Activated naive CD8-positive, alpha-beta T cell treated with anti-CD3 and anti-CD28 coated beads, Interleukin-2, amount 50 U/mL, for 16 hours (primary cell): ENCODE data around the gene PLCB1.
"Not testable (repeated sequence)": the region's sequence is repeated elsewhere in the genome, so short reads cannot be mapped to it uniquely, and the experiment has no call there.

Experiments
- DNase-seq: peaks from one replicate; pipeline ENCODE4 v3.0.0-alpha.2; 2020; ENCODE audit warnings: low read depth, low spot score

The PLCB1 gene

GRCh38 chr20:8438748-8439147 lies 306.7 kb downstream of the PLCB1 start:
- DNase-seq: no peak

DNA sequence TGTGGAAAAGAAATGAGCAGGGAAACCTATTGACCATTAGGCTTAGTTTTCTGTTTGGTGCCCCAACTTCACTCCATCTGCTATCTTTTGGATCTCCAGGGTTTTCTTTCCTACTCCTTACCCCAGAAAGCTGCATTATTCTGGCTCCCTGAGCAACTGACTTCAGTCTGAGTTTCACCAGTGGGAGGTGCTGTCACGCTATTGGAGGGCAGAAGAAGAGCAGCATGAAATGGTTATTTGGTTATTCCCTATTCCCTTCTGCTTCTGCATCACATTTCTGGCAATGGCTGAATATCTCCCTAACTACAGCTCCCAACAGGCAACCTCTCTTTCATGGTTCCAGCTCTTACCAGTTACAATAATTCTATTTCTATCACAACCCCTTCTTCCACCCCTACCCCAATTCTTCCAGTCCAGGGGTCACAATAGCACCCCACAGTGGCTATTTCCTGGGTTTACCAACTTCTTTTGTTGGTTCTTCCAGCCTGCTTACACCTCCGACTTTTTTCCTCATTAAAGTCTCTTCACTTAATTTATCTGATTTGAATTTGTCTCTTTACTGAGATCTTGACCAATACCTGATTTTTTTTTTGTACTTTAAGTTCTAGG lies 311.5 kb downstream of the PLCB1 start:
- no peak for DNase-seq

DNA sequence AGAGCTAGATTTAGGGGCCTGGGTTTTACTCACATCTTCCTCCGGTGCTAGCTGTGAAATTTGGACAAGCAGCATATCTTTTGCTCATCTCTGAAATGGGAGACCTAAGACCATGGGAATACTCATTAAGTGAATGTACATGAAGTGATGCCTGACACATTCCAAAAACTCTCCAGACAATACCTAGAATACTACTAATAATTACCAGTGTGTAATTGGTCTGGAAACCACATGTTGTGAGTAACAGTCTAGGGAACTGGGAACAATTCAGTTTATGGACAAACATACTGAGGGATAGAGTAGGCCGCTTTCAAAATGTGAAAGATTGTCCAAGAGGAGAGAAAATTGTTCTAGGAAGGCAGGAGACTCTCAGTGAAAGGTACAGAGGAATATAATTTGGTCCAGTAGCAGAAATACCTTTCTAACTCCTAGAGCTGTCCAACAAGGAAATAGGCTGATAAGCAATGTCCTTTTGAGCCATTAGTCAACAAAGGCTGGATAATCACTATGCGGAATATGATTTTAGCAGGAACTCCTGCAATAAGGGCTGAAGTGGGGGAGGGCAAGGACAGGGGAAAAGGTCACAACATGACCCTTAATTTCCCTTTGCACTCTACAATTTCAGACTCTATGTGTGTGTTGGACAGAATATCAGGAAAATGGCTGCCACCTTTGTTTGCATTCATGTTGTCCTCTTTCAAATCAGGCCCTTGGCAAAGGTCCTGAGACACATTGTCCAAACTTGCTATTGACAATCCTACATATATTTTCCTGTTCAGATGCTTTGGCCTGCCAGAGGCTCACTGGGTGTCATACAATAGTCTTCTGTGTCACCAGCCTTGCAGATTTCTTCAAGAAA lies 315.4 kb downstream of the PLCB1 start:
- no peak for DNase-seq

DNA sequence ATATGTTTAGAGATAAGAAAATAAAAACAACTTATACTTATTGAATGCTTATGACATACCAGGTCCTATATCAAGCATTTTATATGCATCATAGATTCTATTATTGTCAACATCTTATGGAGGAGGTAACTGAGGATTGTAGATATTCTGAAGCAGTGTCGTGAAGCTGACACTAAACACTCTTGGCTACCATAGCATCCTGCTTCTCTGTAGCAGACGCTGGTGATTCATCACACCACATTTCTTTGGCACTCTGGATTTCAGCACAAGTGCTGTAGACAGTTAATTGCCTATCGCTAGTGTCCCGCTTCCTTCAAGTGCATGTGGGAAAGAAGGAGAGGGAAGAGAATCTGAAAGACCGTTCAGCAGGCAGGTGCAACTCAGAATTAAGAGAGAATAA lies 317.1 kb downstream of the PLCB1 start:
- no peak for DNase-seq

GRCh38 chr20:8454137-8454712 lies 322.2 kb downstream of the PLCB1 start:
- DNase-seq: no peak

GRCh38 chr20:8456765-8457164 lies 324.7 kb downstream of the PLCB1 start:
- no peak for DNase-seq

DNA sequence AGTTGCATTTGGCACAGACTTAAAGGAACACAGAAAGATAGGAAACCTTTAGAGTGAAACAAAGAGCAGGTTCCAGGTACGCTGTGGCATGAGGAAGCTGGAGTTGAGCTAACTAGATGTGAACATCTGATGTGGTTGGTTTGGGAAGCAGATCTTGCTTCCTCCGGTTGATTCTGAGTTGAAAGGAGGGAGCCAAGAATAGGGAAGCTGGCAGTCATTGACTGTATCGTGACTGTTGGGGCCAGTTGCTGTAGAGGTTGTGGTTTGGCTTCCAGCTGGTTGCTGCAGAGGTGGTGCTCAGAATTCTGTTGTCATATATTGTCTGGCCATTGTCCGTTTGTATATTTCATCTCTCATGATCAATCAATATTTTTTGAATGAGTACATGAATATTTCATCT lies 325.9 kb downstream of the PLCB1 start:
- no peak for DNase-seq

- no peak for DNase-seq
Measured at GRCh38 chr20:8461186-8461585, 329.1 kb downstream of the PLCB1 start.

DNA sequence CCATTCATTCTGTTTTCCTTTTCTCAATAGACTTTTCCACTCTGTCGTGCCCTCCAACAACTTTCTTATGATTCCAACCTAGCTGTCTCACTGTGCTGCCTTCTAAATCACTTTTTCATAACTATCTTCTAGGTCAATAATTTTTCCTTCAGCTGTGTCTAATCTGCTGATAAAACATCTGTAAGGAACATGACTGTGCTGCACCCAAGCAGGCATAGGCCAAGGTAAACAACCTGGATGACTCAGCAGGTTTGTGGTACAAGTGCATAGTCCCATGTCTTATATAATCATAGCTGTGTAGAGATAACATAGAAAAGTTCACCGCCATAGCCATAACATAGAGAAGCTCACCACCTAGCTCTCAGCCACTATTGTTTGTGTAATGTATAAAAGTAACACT lies 332.3 kb downstream of the PLCB1 start:
- DNase-seq: no peak

DNA sequence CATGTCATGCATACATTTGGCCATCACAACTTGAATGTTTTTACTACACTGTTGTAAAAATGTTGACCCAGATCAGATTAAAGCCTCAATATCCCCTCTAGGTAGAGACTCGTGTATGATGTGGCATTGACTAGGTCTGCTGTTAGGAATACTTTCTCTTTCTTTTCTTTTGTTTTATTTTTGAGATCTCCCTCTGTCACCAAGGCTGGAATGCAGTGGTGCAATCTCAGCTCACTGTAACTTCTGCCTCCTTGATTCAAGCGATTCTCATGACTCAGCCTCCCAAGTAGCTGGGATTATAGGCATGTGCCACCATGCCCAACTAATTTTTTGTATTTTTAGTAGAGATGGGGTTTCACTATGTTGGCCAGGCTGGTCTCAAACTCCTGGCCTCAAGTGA lies 334.7 kb downstream of the PLCB1 start:
- not testable (repeated sequence) for DNase-seq

- no peak for DNase-seq
Measured at GRCh38 chr20:8470156-8470555, 338.1 kb downstream of the PLCB1 start.

DNA sequence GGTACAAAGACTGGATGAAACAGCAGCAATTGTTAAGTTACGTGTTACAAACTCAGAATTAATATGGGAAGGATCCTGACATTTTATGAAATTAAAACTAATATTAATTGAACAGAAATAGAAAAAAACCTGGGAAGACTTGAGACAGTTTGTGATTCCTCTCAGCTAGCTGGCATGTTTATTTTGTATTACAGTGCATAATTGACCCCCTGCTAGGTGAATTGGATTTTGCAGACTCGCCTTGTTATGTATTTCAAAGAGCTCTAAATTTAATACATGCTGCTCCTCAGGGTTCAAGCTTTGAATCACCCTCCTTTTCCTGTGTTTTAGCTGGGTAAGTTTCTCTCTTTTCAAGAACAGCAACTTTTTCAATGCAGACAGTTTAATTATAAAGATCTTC lies 339.4 kb downstream of the PLCB1 start:
- DNase-seq: no peak

GRCh38 chr20:8473459-8473858 lies 341.4 kb downstream of the PLCB1 start:
- DNase-seq: no peak

GRCh38 chr20:8474027-8474668 lies 342.1 kb downstream of the PLCB1 start:
- no peak for DNase-seq

- DNase-seq: no peak
Measured at GRCh38 chr20:8476021-8476420, 344.0 kb downstream of the PLCB1 start.

- DNase-seq: no peak
Measured at GRCh38 chr20:8480597-8480996, 348.5 kb downstream of the PLCB1 start.

- DNase-seq: no peak
Measured at GRCh38 chr20:8487696-8488095, 355.6 kb downstream of the PLCB1 start.

- no peak for DNase-seq
Measured at GRCh38 chr20:8489094-8489883, 357.2 kb downstream of the PLCB1 start.

DNA sequence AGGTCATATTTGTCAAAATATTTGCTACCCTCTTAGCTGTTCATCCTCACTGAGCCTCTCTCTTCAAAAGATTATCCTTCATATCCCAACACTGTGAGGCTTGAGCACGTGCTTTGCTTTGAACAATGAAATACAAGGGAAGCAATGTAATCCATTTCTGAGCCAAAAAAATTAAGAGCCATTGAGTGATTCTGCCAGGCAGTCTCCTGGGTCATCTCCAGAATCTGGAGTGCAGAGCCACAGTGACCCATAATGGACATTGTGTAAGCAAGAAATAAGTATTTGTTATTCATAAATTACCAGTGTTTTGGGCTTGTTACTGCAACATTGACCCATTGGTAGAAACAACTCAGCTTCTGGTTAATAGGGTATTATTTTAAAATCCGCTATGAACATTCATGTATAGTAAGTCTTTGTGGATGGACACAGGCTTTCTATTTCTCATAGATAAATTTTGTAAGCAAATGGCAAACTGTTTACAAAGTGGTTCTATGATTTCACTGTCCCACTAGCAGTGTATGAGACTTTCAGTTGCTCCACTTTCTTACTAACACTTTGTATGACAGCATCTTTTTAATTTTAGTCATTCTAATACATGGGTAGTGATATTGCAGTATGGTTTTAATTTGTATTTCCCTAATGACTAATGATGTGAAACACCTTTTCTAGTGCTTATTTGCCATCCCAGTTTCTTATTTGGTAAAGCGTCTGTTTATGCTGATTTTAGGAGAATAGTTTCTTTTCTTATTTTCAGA lies 358.2 kb downstream of the PLCB1 start:
- no peak for DNase-seq

- DNase-seq: no peak
Measured at GRCh38 chr20:8492173-8492572, 360.1 kb downstream of the PLCB1 start.

DNA sequence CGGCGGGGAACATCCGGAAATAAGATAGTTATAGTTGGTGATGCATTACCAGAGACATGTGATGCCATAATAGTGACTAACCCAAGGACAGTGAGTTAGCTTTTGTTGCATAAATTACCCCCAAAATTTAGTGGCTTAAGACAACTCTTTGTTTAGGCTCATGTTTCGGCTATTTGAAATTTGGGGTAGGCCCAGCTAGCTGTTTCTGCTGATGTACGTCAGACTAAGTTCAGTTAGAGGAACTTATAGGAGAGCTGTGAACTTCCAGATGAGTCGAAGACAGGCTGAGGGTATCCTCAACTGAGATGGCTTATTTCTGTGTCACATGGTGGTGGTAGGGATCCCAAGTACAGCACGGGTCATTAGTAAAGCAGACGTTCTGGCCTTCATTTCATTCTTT lies 366.5 kb downstream of the PLCB1 start:
- no peak for DNase-seq
